Small intestine (tissue), 16 donors: Measurements from ENCODE around the gene HSD11B2. TPM values are rescaled to one million over a fixed set of nuclear protein-coding genes. Genes with fewer than 3 reads are reported as not detected.

Source experiments
- DNase-seq, 2 donors: peaks; one replicate each; pipeline versions ENCODE4 v3.0.0 to v3.0.0-alpha.2; 2013
- FAIRE-seq: peaks from 2 replicates; lab custom pipeline; 2012; peaks lifted over from hg19 to GRCh38; lab: Jason Lieb, UNC
- H3K27ac ChIP-seq, 3 donors: one replicate each; pipeline ENCODE4 v1.5.1; 2013; ENCODE audit warnings: low read length in 2 of 3, mild to moderate bottlenecking in 2 of 3, control low read depth in 1 of 3, inconsistent platforms in 1 of 3, low read depth in 1 of 3, moderate library complexity in 1 of 3
- H3K27me3 ChIP-seq, 3 donors: one replicate each; pipeline ENCODE4 v1.6.1; 2013; ENCODE audit warnings: low read length in 3 of 3, inconsistent platforms in 1 of 3; ENCODE audit not compliant: control insufficient read depth in 3 of 3, insufficient read depth in 3 of 3
- H3K36me3 ChIP-seq, 3 donors: one replicate each; pipeline ENCODE4 v1.6.1; 2013; ENCODE audit warnings: low read length in 3 of 3, inconsistent platforms in 1 of 3, low read depth in 1 of 3, mild to moderate bottlenecking in 1 of 3, moderate library complexity in 1 of 3; ENCODE audit not compliant: control insufficient read depth in 3 of 3, insufficient read depth in 2 of 3
- H3K4me1 ChIP-seq, 3 donors: one replicate each; pipeline ENCODE4 v1.6.1; 2013; ENCODE audit warnings: low read length in 2 of 3, inconsistent platforms in 1 of 3, low read depth in 1 of 3, mild to moderate bottlenecking in 1 of 3, moderate library complexity in 1 of 3; ENCODE audit not compliant: control insufficient read depth in 3 of 3, insufficient read depth in 2 of 3
- H3K4me3 ChIP-seq, 3 donors: one replicate each; pipeline ENCODE4 v1.5.1; 2013; ENCODE audit warnings: low read length in 3 of 3, control low read depth in 1 of 3, inconsistent platforms in 1 of 3, low read depth in 1 of 3, mild to moderate bottlenecking in 1 of 3, moderate library complexity in 1 of 3
- H3K9me3 ChIP-seq, 2 donors: one replicate each; pipeline ENCODE4 v1.6.1; 2013; ENCODE audit warnings: low read depth in 1 of 2, low read length in 1 of 2; ENCODE audit not compliant: control insufficient read depth in 2 of 2, insufficient read depth in 1 of 2
- WGBS, 3 donors: extraction: QIAGEN DNeasy Blood & Tissue Kit; methylation state at CpG; one replicate each; pipeline ENCODE4 v1.1.7; 2013; 5-methylcytosine and 5-hydroxymethylcytosine counted together
- long read RNA-seq, 10 donors: transcript quantifications; one replicate each; lab custom pipeline, GENCODE V29; 2026
- polyA plus RNA-seq, 4 donors: library from polyadenylated mRNA; stranded (reverse) in 3 of 4; unstranded in 1 of 4; fragments of 200-250 nt in 3 of 4; fragments of 120-200 nt in 1 of 4; gene quantifications; one replicate each; pipeline versions ENCODE4 v1.2.1 to v1.2.3, GENCODE V29; 2013
- donor health status: healthy with polysubstance abuse.
- donor health status: control.
- donor health status: control.
- donor health status: Bipolar disorder and iron deficiency.
- donor health status: healthy.

HSD11B2 gene
- polyA plus RNA-seq: 100 to 1,000 TPM in 2 of 4 donors, 10 to 100 TPM in 1, 1 to 10 TPM in 1; 9.7 to 166 (median 111) TPM
- long read RNA-seq, donor 1: 0 reads
- long read RNA-seq, donor 2: 0 reads
- long read RNA-seq, donor 3: 0 reads
- long read RNA-seq, donor 4: 0 reads
- long read RNA-seq, donor 5, partial matches to known transcripts: 0 of 1 reads
- long read RNA-seq, donor 5, other reads (novel, unspliced or antisense): 0 of 1 reads
- long read RNA-seq, donor 6, partial matches to known transcripts: 5 of 5 reads
- long read RNA-seq, donor 6, other reads (novel, unspliced or antisense): 0 of 5 reads
- long read RNA-seq, donor 7: 0 reads
- long read RNA-seq, donor 8: 0 reads
- long read RNA-seq, donor 9: 0 reads
- long read RNA-seq, donor 10, transcript HSD11B2-201 (5 exons, 1,900 nt): major isoform, 5 of 17 reads
- long read RNA-seq, donor 10, partial matches to known transcripts: 12 of 17 reads
- long read RNA-seq, donor 10, other reads (novel, unspliced or antisense): 0 of 17 reads

DNA sequence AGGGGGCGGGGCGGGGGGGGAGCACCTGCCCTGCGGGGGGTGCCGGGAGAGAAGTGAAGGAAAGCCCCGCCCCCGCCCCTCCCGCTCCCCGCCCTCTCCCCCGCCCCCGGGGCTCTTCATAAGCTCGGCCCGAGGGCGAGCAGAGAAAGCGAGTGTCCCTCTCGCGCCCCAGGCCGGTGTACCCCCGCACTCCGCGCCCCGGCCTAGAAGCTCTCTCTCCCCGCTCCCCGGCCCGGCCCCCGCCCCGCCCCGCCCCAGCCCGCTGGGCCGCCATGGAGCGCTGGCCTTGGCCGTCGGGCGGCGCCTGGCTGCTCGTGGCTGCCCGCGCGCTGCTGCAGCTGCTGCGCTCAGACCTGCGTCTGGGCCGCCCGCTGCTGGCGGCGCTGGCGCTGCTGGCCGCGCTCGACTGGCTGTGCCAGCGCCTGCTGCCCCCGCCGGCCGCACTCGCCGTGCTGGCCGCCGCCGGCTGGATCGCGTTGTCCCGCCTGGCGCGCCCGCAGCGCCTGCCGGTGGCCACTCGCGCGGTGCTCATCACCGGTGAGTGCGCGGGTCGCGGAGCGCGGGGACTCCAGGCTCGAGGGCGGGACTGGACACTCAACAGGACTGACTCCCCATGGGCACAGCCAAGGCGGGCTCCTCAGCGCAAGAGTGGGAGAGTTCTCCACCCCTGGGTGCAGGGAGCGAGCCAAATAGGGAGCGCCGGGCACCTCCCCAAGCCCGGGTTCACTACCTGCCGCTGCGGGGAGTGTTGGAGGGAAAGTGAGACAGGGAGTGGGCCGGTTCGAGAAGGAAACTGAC lies at the start of gene HSD11B2:
Gene HSD11B2 (plus strand): TSS at position 145 of the 798 bp plus-strand sequence. CDS start 128 bp downstream, at position 273.
- Histone ChIP-seq H3K4me1 (peaks cover 0 to 25% (median 4%) of the 10 kb centered on the region in 3 donors), H3K4me3 (peak within 1 kb of the TSS; percentile 31 to 83 (median 54)), H3K36me3 (peaks cover 0 to 20% (median 3%) of the 10 kb centered on the region in 3 donors), H3K27me3 (peaks cover 0 to 31% (median 0%) of the 10 kb centered on the region in 3 donors), H3K27ac (peak within 1 kb of the TSS; percentile 8 to 97 (median 95)), H3K9me3 (no peaks in the 10 kb centered on the region)
- FAIRE-seq (no peak), DNase-seq (peak; percentile 81 to 93)
- WGBS, 3 donors: 1% methylated on average over 39 to 87 of the region's 87 CpGs

DNA sequence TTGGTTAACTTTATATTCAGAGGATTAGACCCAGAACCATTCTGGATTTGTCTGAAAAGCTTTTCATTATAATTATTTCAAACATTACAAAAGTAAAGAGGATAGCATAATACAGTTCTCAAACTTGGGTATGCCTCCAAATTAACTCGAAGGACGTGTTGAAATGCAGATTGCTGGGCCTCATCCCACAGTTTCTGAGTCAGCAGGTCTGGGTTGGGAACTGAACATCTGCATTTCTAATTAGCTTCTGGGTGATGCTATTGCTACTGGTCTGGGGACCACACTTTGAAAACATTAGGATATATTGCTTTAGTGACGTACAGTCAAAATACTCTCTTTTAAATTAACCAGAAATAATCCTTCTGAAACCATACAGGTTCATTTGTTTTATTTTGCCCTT lies 47.6 kb upstream of the HSD11B2 start:
- Histone ChIP-seq H3K4me1 (no peaks in the 10 kb centered on the region), H3K27me3 (no peaks in the 10 kb centered on the region), H3K27ac (no peak overlapping the region), H3K9me3 (no peaks in the 10 kb centered on the region), H3K4me3 (no peak overlapping the region), H3K36me3 (peaks cover 0 to 4% (median 0%) of the 10 kb centered on the region in 3 donors)
- 87 to 93% (median 90%) methylated on average over 3 of the region's 3 CpGs for WGBS, 3 donors
- no peak for DNase-seq
- FAIRE-seq: no peak

DNA sequence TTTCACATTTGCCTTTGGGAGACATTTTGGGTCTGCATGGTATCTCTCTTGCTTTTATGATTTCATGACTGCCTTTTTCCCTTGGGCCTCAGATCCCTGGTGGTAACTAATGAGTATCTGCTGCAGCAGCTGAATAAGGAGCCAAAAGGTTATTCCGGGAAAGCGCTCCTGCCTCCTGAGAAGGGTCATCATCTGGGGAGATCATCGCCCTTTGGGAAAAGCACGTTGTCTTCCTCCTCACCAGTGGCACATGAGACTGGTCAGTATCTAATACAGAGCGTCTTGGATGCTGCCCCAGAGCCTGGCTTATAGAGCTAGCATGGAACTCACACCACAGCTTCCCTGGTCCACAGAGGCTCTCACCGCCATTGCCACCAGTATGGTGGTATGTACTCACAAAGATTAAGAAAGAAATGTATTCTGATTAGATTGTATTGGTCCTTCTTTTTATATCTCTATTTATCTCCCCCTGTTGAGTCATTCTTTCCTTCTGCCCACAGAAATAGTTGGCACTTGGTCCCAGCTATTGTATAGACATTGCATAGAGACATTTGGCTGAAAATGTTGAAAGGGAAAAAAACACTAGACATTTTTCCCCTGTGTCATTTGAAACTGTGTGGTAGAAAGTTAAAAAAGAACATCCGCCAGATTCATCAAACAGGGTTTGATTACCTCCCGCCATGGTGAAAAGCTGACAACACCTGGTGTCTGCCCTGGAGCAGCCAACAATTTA lies 46.0 kb upstream of the HSD11B2 start:
- Histone ChIP-seq H3K36me3 (peaks cover 0 to 17% (median 0%) of the 10 kb centered on the region in 3 donors), H3K4me3 (no peak overlapping the region), H3K4me1 (no peaks in the 10 kb centered on the region), H3K27me3 (no peaks in the 10 kb centered on the region), H3K9me3 (no peaks in the 10 kb centered on the region), H3K27ac (no peak overlapping the region)
- 85 to 93% (median 89%) methylated on average over 8 of the region's 8 CpGs for WGBS, 3 donors
- no peak for FAIRE-seq
- no peak for DNase-seq

DNA sequence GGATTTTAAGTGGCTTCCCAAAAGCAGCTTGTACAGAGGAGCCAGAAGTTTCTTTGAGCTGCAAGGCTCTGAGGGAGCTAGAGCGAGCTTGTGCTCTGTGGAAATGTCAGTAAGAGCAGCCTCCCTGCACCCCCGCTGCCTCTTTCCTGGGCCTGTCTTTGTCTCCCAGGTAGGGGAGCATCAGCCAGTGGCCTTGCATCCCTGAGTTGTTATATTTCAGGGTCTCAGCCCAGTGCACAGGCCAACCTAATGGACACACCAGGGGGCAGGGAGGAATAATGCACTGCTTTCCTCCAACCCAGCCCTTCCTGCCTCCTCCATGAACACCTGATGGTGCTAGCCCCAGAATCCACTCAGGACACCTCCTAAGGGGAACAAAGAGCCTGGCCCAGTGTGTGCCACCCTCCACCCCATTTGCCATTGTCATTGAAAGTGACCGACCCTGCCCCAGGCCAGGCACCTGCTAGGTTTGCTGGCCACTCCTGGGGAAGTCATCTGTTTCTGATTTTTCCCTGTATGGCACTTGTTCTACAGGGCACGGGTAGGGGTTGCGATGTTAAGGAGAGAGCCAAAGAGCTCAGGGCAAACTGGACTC lies 44.0 kb upstream of the HSD11B2 start:
- 90 to 92% (median 91%) methylated on average over 5 of the region's 5 CpGs for WGBS, 3 donors
- H3K9me3 ChIP-seq: no peaks in the 10 kb centered on the region
- peaks cover 0 to 31% (median 0%) of the 10 kb centered on the region in 3 donors for H3K36me3 ChIP-seq
- no peaks in the 10 kb centered on the region for H3K27me3 ChIP-seq
- no peak overlapping the region for H3K27ac ChIP-seq
- H3K4me3 ChIP-seq: no peak overlapping the region
- H3K4me1 ChIP-seq: peaks cover 0 to 8% (median 3%) of the 10 kb centered on the region in 3 donors
- FAIRE-seq (no peak), DNase-seq (no peak)

DNA sequence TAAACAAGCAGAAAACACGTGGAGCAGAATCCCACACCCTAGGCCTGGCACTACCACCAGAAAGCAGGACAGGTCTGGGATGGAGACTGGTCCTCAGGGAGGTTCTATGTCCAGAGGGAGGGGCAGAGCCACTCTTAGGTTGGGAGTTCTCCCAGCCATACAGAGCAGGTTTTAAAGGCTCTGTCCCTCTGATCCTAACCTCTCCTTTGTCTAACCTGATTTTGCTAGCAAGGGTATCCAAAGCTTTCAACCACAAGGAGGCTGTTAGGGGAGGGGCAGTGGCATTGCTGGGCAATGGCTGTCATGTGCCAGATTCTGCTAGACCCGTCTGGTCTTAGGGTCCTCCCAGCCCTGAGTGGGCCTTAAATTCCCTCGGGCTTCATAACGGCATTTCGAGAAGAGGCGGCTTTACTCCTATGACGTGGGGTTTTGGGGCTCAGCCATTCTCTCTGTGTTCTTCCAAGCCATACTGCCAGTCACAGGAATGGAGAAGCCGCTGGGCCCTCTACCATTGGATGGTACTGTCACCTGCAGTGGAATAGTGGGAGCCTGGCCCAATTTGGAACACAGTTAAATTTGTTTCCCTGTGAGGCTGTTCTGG lies 43.3 kb upstream of the HSD11B2 start:
- WGBS, 3 donors: 88 to 89% (median 89%) methylated on average over 8 of the region's 8 CpGs
- FAIRE-seq (no peak), DNase-seq (no peak)
- H3K27me3 ChIP-seq: no peaks in the 10 kb centered on the region
- H3K4me3 ChIP-seq: no peak overlapping the region
- no peaks in the 10 kb centered on the region for H3K9me3 ChIP-seq
- H3K36me3 ChIP-seq: peaks cover 0 to 34% (median 0%) of the 10 kb centered on the region in 3 donors
- peaks cover 0 to 14% (median 3%) of the 10 kb centered on the region in 3 donors for H3K4me1 ChIP-seq
- no peak overlapping the region for H3K27ac ChIP-seq

DNA sequence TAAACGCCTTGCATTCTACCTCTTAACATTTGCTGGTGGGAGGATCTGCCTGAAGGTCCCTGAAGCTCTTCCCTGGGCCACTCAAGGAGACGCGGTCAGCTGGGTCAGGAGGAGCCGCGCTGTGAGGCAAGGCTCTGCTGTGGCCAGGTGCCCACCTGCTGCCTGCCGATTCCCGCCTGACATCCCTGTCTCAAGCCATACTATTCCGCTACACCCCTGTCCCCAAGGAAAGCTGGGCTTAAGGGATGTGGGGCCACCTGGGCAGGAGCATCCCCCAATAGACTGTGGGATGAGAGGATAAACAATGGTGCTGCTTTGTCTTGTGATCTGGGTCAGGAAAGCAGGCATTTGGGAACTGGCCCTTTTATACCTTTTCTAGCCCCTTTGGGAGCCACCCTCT lies 42.7 kb upstream of the HSD11B2 start:
- 92% methylated on average over 8 of the region's 8 CpGs for WGBS, 3 donors
- FAIRE-seq (no peak), DNase-seq (no peak)
- Histone ChIP-seq H3K4me1 (peaks cover 0 to 20% (median 3%) of the 10 kb centered on the region in 3 donors), H3K27ac (no peak overlapping the region), H3K27me3 (peaks cover 0 to 3% (median 0%) of the 10 kb centered on the region in 3 donors), H3K4me3 (no peak overlapping the region), H3K9me3 (no peaks in the 10 kb centered on the region), H3K36me3 (peaks cover 0 to 34% (median 0%) of the 10 kb centered on the region in 3 donors)

DNA sequence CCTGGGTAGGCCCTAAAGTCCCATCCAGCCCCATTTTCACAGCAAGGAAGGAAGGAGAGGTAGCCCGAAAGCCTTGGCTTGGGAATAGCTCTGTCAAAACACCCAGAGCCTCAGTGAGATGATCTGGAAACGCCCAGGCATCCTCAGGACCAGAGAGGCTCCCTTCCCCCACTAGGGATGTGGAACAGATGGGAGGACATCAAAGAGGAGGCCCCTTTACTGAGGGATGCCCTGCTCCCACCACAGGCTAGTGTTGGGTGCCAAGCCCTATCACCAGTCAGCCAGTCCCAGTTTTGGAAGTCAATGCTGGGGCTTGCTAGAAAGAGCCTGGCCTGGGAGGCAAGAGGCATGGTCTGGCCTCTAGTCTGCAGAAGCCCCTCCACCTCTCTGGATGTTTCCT lies 42.3 kb upstream of the HSD11B2 start:
- H3K4me1 ChIP-seq: peaks cover 0 to 22% (median 6%) of the 10 kb centered on the region in 3 donors
- H3K4me3 ChIP-seq: no peak overlapping the region
- FAIRE-seq: no peak
- no peaks in the 10 kb centered on the region for H3K9me3 ChIP-seq
- H3K27ac ChIP-seq: no peak overlapping the region
- DNase-seq: no peak
- 85 to 96% (median 95%) methylated on average over 2 of the region's 2 CpGs for WGBS, 3 donors
- H3K27me3 ChIP-seq: peaks cover 0 to 4% (median 0%) of the 10 kb centered on the region in 3 donors
- H3K36me3 ChIP-seq: peaks cover 0 to 34% (median 0%) of the 10 kb centered on the region in 3 donors
